ENCODE data around the gene CDC42BPA.

CDC42BPA gene

GRCh38 chr1:226981386-226981817 lies 336.9 kb downstream of the CDC42BPA start:
- DNase-seq (ENCODE audit: low read depth in 2 of 2): no peak

GRCh38 chr1:226980565-226981385 lies 337.5 kb downstream of the CDC42BPA start:
- DNase-seq (ENCODE audit: low read depth in 2 of 2): no peak

- DNase-seq (ENCODE audit: low read depth in 2 of 2): no peak
Observed at GRCh38 chr1:226980122-226980560, 338.2 kb downstream of the CDC42BPA start.

GRCh38 chr1:226979517-226980121 lies 338.7 kb downstream of the CDC42BPA start:
- DNase-seq (ENCODE audit: low read depth in 2 of 2): no peak

GRCh38 chr1:226979115-226979516 lies 339.2 kb downstream of the CDC42BPA start:
- DNase-seq (ENCODE audit: low read depth in 2 of 2): no peak

- no peak for DNase-seq (ENCODE audit: low read depth in 2 of 2)
Observed at GRCh38 chr1:226978432-226979114, 339.7 kb downstream of the CDC42BPA start.

GRCh38 chr1:226977643-226978431 lies 340.5 kb downstream of the CDC42BPA start:
- DNase-seq (ENCODE audit: low read depth in 2 of 2): no peak

GRCh38 chr1:226976978-226977642 lies 341.2 kb downstream of the CDC42BPA start:
- DNase-seq (ENCODE audit: low read depth in 2 of 2): no peak

GRCh38 chr1:226976276-226976977 lies 341.9 kb downstream of the CDC42BPA start:
- DNase-seq (ENCODE audit: low read depth in 2 of 2): no peak

GRCh38 chr1:226975259-226976250 lies 342.7 kb downstream of the CDC42BPA start:
- DNase-seq (ENCODE audit: low read depth in 2 of 2): no peak

GRCh38 chr1:226974544-226975258 lies 343.6 kb downstream of the CDC42BPA start:
- DNase-seq (ENCODE audit: low read depth in 2 of 2): no peak

GRCh38 chr1:226973898-226974543 lies 344.3 kb downstream of the CDC42BPA start:
- no peak for DNase-seq (ENCODE audit: low read depth in 2 of 2)

GRCh38 chr1:226973371-226973897 lies 344.9 kb downstream of the CDC42BPA start:
- DNase-seq (ENCODE audit: low read depth in 2 of 2): no peak

GRCh38 chr1:226972931-226973330 lies 345.4 kb downstream of the CDC42BPA start:
- DNase-seq (ENCODE audit: low read depth in 2 of 2): no peak

GRCh38 chr1:226971765-226972164 lies 346.5 kb downstream of the CDC42BPA start:
- DNase-seq (ENCODE audit: low read depth in 2 of 2): no peak

GRCh38 chr1:226967665-226968064 lies 350.6 kb downstream of the CDC42BPA start:
- DNase-seq (ENCODE audit: low read depth in 2 of 2): no peak

GRCh38 chr1:226966683-226967082 lies 351.6 kb downstream of the CDC42BPA start:
- no peak for DNase-seq (ENCODE audit: low read depth in 2 of 2)
